T-helper 1 cell treated with Interleukin-12 subunit alpha and Interleukin-12 subunit beta and Interleukin-4 antibody, amounts not matched to agents 30 μg/mL and 1 μg/mL, for 36 hours (primary cell): ENCODE results near the gene TBC1D24.

Experiments
- H3K27ac Mint-ChIP-seq: one replicate; pipeline ENCODE4 v1.8.0; 2021; ENCODE audit warnings: mild to moderate bottlenecking, mixed read lengths
- H3K27me3 Mint-ChIP-seq: one replicate; pipeline ENCODE4 v1.8.0; 2021; ENCODE audit warnings: low read depth, mixed read lengths
- H3K36me3 Mint-ChIP-seq: one replicate; pipeline ENCODE4 v1.8.0; 2021; ENCODE audit warnings: low read depth, mixed read lengths
- H3K4me1 Mint-ChIP-seq: one replicate; pipeline ENCODE4 v1.8.0; 2021; ENCODE audit warnings: low read depth, mixed read lengths
- H3K4me3 Mint-ChIP-seq: one replicate; pipeline ENCODE4 v1.8.0; 2021; ENCODE audit warnings: mild to moderate bottlenecking, moderate library complexity, mixed read lengths
- H3K9me3 Mint-ChIP-seq: one replicate; pipeline ENCODE4 v1.8.0; 2021; ENCODE audit warnings: mixed read lengths

Gene TBC1D24

GRCh38 chr16:2458887-2459646, 15.9 kb upstream of the TBC1D24 start:
- Mint-ChIP-seq H3K9me3 (no peaks in the 10 kb centered on the region), H3K36me3 (peaks cover 14% of the 10 kb centered on the region)

GRCh38 chr16:2459647-2460390, 15.1 kb upstream of the TBC1D24 start, which contains the start of gene TEDC2:
TEDC2 (plus strand) TSS chr16:2460109; CDS start chr16:2460145, 36 bp downstream.
- Mint-ChIP-seq H3K27me3 (no peaks in the 10 kb centered on the region), H3K4me1 (peaks cover 5% of the 10 kb centered on the region), H3K27ac (peak within 1 kb of the TSS; percentile 90), H3K9me3 (no peaks in the 10 kb centered on the region), H3K4me3 (peak within 1 kb of the TSS; percentile 92), H3K36me3 (peaks cover 13% of the 10 kb centered on the region)

More at GRCh38 chr16:2458887-2459646, 15.9 kb upstream of the TBC1D24 start:
- Mint-ChIP-seq H3K27ac (peak overlapping the region; percentile 90), H3K4me3 (peak overlapping the region; percentile 92), H3K4me1 (peaks cover 5% of the 10 kb centered on the region), H3K27me3 (no peaks in the 10 kb centered on the region)

GRCh38 chr16:2460391-2460713, 14.6 kb upstream of the TBC1D24 start:
- peaks cover 9% of the 10 kb centered on the region for H3K36me3 Mint-ChIP-seq
- peaks cover 5% of the 10 kb centered on the region for H3K4me1 Mint-ChIP-seq
- no peak overlapping the region for H3K4me3 Mint-ChIP-seq
- H3K9me3 Mint-ChIP-seq = no peaks in the 10 kb centered on the region
- no peaks in the 10 kb centered on the region for H3K27me3 Mint-ChIP-seq
- no peak overlapping the region for H3K27ac Mint-ChIP-seq

- peaks cover 8% of the 10 kb centered on the region for H3K36me3 Mint-ChIP-seq
- no peak overlapping the region for H3K27ac Mint-ChIP-seq
- H3K27me3 Mint-ChIP-seq = no peaks in the 10 kb centered on the region
- peak overlapping the region; percentile 37 for H3K4me3 Mint-ChIP-seq
- peaks cover 5% of the 10 kb centered on the region for H3K4me1 Mint-ChIP-seq
- no peaks in the 10 kb centered on the region for H3K9me3 Mint-ChIP-seq
Observed at GRCh38 chr16:2460916-2461315, 14.0 kb upstream of the TBC1D24 start.

- H3K4me1 Mint-ChIP-seq = peaks cover 5% of the 10 kb centered on the region
- no peak overlapping the region for H3K4me3 Mint-ChIP-seq
- no peaks in the 10 kb centered on the region for H3K9me3 Mint-ChIP-seq
- H3K27ac Mint-ChIP-seq = no peak overlapping the region
- H3K27me3 Mint-ChIP-seq = peaks cover 2% of the 10 kb centered on the region
- H3K36me3 Mint-ChIP-seq = peaks cover 6% of the 10 kb centered on the region
Observed at GRCh38 chr16:2462031-2462866, 12.7 kb upstream of the TBC1D24 start.

- Mint-ChIP-seq H3K27ac (no peak overlapping the region), H3K36me3 (peaks cover 3% of the 10 kb centered on the region), H3K4me3 (no peak overlapping the region)
Observed at GRCh38 chr16:2464333-2464732, 10.6 kb upstream of the TBC1D24 start.

GRCh38 chr16:2465653-2466415, 9.1 kb upstream of the TBC1D24 start:
- no peak overlapping the region for H3K4me3 Mint-ChIP-seq
- peaks cover 23% of the 10 kb centered on the region for H3K27me3 Mint-ChIP-seq
- no peak overlapping the region for H3K27ac Mint-ChIP-seq

More at GRCh38 chr16:2464333-2464732, 10.6 kb upstream of the TBC1D24 start:
- no peaks in the 10 kb centered on the region for H3K9me3 Mint-ChIP-seq
- H3K27me3 Mint-ChIP-seq = peaks cover 10% of the 10 kb centered on the region
- H3K4me1 Mint-ChIP-seq = peaks cover 5% of the 10 kb centered on the region

GRCh38 chr16:2466667-2467527, 8.0 kb upstream of the TBC1D24 start:
- no peaks in the 10 kb centered on the region for H3K36me3 Mint-ChIP-seq
- peaks cover 23% of the 10 kb centered on the region for H3K27me3 Mint-ChIP-seq
- no peak overlapping the region for H3K4me3 Mint-ChIP-seq
- H3K9me3 Mint-ChIP-seq = no peaks in the 10 kb centered on the region
- no peak overlapping the region for H3K27ac Mint-ChIP-seq
- no peaks in the 10 kb centered on the region for H3K4me1 Mint-ChIP-seq

More at GRCh38 chr16:2465653-2466415, 9.1 kb upstream of the TBC1D24 start:
- Mint-ChIP-seq H3K9me3 (no peaks in the 10 kb centered on the region), H3K4me1 (no peaks in the 10 kb centered on the region), H3K36me3 (no peaks in the 10 kb centered on the region)

GRCh38 chr16:2467528-2468232, 7.2 kb upstream of the TBC1D24 start:
- no peak overlapping the region for H3K27ac Mint-ChIP-seq
- H3K36me3 Mint-ChIP-seq = no peaks in the 10 kb centered on the region
- no peak overlapping the region for H3K4me3 Mint-ChIP-seq
- H3K4me1 Mint-ChIP-seq = no peaks in the 10 kb centered on the region
- H3K9me3 Mint-ChIP-seq = no peaks in the 10 kb centered on the region
- peaks cover 24% of the 10 kb centered on the region for H3K27me3 Mint-ChIP-seq

GRCh38 chr16:2468233-2468724, 6.6 kb upstream of the TBC1D24 start:
- Mint-ChIP-seq H3K36me3 (no peaks in the 10 kb centered on the region), H3K4me3 (peak overlapping the region; percentile 40), H3K27ac (no peak overlapping the region), H3K9me3 (no peaks in the 10 kb centered on the region), H3K27me3 (peaks cover 30% of the 10 kb centered on the region), H3K4me1 (peaks cover 4% of the 10 kb centered on the region)

- H3K9me3 Mint-ChIP-seq = no peaks in the 10 kb centered on the region
- no peaks in the 10 kb centered on the region for H3K36me3 Mint-ChIP-seq
- no peak overlapping the region for H3K4me3 Mint-ChIP-seq
- H3K27ac Mint-ChIP-seq = no peak overlapping the region
- H3K27me3 Mint-ChIP-seq = peaks cover 32% of the 10 kb centered on the region
- peaks cover 5% of the 10 kb centered on the region for H3K4me1 Mint-ChIP-seq
Observed at GRCh38 chr16:2468725-2469398, 6.1 kb upstream of the TBC1D24 start.
